GM12801 (cell line): ENCODE results near the gene SORCS2.

ENCODE experiments used
- CTCF ChIP-seq: IDR thresholded peaks from one replicate; pipeline ENCODE4 v1.5.1; 2011; ENCODE audit warnings: control low read depth; ENCODE audit not compliant: insufficient read length; ENCODE audit errors: extremely low read depth

Gene SORCS2

GRCh38 chr4:7434766-7435150, 242.4 kb downstream of the SORCS2 start, which contains the start of gene PSAPL1:
Gene PSAPL1, minus strand, starts transcription at chr4:7434930. Its CDS starts 51 bp downstream, at chr4:7434879.
- no peak for TF ChIP-seq CTCF

- TF ChIP-seq CTCF, result no peak
These were observed 243.2 kb downstream of the SORCS2 start for GRCh38 chr4:7435471-7436061.

- no peak for TF ChIP-seq CTCF
These were observed 243.9 kb downstream of the SORCS2 start for GRCh38 chr4:7436256-7436655.

GRCh38 chr4:7439699-7440098, 247.4 kb downstream of the SORCS2 start:
- no peak for TF ChIP-seq CTCF

- no peak for TF ChIP-seq CTCF
These were observed 248.9 kb downstream of the SORCS2 start for GRCh38 chr4:7441201-7441600.

GRCh38 chr4:7442574-7443162, 250.3 kb downstream of the SORCS2 start:
- TF ChIP-seq CTCF, result no peak

- no peak for TF ChIP-seq CTCF
These were observed 252.0 kb downstream of the SORCS2 start for GRCh38 chr4:7444314-7444713.
